ENCODE results near the gene LIPA. TPM values are rescaled to one million over a fixed set of nuclear protein-coding genes. Genes with fewer than 3 reads are reported as not detected.

Gene LIPA
- total RNA-seq, 2 experiments from 2014 or later: 20.4 to 20.7 TPM

GRCh38 chr10:89219513-89220218 lies 31.9 kb downstream of the LIPA start:
- Mint-ChIP-seq H3K27ac (no peak overlapping the region), H3K4me1 (ENCODE audit: low read depth) (peaks cover 7% of the 10 kb centered on the region), H3K4me3 (no peak overlapping the region), H3K9me3 (no peaks in the 10 kb centered on the region), H3K27me3 (no peaks in the 10 kb centered on the region), H3K36me3 (ENCODE audit: low read depth) (no peaks in the 10 kb centered on the region)
- ATAC-seq: no peak
- intact Hi-C loops (cut with micrococcal nuclease): loop anchor here (5.0 kb wide), 1 partner anchor 382 kb away; no protein-coding TSS in a partner anchor
- CTCF ChIA-PET: interaction anchor here (2.5 to 3.5 kb wide), 7 partner anchors 10 to 284 kb away, joined by 15 to 82 read pairs (median 27); partner anchors contain the start of genes CH25H and LIPA
- TF ChIP-seq CTCF (IDR thresholded peaks at IDR 0.05): no peak
- POLR2A ChIA-PET: no interaction called here
- no peak for DNase-seq

- ChIA-PET POLR2A (interaction anchor here (1.0 kb wide), 1 partner anchor 115 kb away, joined by 4 read pairs; no protein-coding TSS in a partner anchor), CTCF (interaction anchor here (0.6 to 3.5 kb wide), 80 partner anchors 9 to 524 kb away, joined by 3 to 82 read pairs (median 4); partner anchors contain the start of genes CH25H, FAS, IFIT1 and LIPA)
- Mint-ChIP-seq H3K4me3 (no peak overlapping the region), H3K4me1 (ENCODE audit: low read depth) (peaks cover 12% of the 10 kb centered on the region), H3K36me3 (ENCODE audit: low read depth) (no peaks in the 10 kb centered on the region), H3K9me3 (no peaks in the 10 kb centered on the region), H3K27ac (no peak overlapping the region), H3K27me3 (peaks cover 1% of the 10 kb centered on the region)
- ATAC-seq: peak; percentile 39
- intact Hi-C loops (cut with micrococcal nuclease): loop anchor here (5.0 kb wide), 1 partner anchor 380 kb away; no protein-coding TSS in a partner anchor
- peak; percentile 83 for DNase-seq
- peak; percentile 57 for TF ChIP-seq CTCF (IDR thresholded peaks at IDR 0.05)
Observed at GRCh38 chr10:89217057-89217990, 34.3 kb downstream of the LIPA start.

GRCh38 chr10:89216056-89216455 lies 35.5 kb downstream of the LIPA start:
- no peak for TF ChIP-seq CTCF (IDR thresholded peaks at IDR 0.05)
- intact Hi-C loops (cut with micrococcal nuclease): loop anchor here (5.0 kb wide), 1 partner anchor 379 kb away; no protein-coding TSS in a partner anchor
- Mint-ChIP-seq H3K27me3 (peaks cover 2% of the 10 kb centered on the region), H3K27ac (no peak overlapping the region), H3K9me3 (no peaks in the 10 kb centered on the region), H3K4me1 (ENCODE audit: low read depth) (peaks cover 15% of the 10 kb centered on the region), H3K36me3 (ENCODE audit: low read depth) (no peaks in the 10 kb centered on the region), H3K4me3 (no peak overlapping the region)
- no peak for ATAC-seq
- ChIA-PET POLR2A (interaction anchor here (1.0 kb wide), 1 partner anchor 260 kb away, joined by 3 read pairs; no protein-coding TSS in a partner anchor), CTCF (interaction anchor here (0.6 to 4.2 kb wide), 19 partner anchors 9 to 283 kb away, joined by 3 to 96 read pairs (median 4); partner anchors contain the start of genes CH25H and IFIT1)
- no peak for DNase-seq

- Mint-ChIP-seq H3K27me3 (peaks cover 7% of the 10 kb centered on the region), H3K27ac (no peak overlapping the region), H3K36me3 (ENCODE audit: low read depth) (no peaks in the 10 kb centered on the region), H3K4me1 (ENCODE audit: low read depth) (peaks cover 15% of the 10 kb centered on the region), H3K9me3 (no peaks in the 10 kb centered on the region), H3K4me3 (no peak overlapping the region)
- no peak for TF ChIP-seq CTCF (IDR thresholded peaks at IDR 0.05)
- ATAC-seq: no peak
- ChIA-PET POLR2A (interaction anchor here (1.0 kb wide), 1 partner anchor 260 kb away, joined by 3 read pairs; no protein-coding TSS in a partner anchor), CTCF (interaction anchor here (0.6 to 4.2 kb wide), 21 partner anchors 8 to 282 kb away, joined by 3 to 96 read pairs (median 4); partner anchors contain the start of genes CH25H and IFIT1)
- no peak for DNase-seq
- intact Hi-C loops (cut with micrococcal nuclease): loop anchor here (5.0 kb wide), 1 partner anchor 378 kb away; no protein-coding TSS in a partner anchor
Observed at GRCh38 chr10:89215511-89215910, 36.1 kb downstream of the LIPA start.

All from activated CD8-positive, alpha-beta T cell treated with anti-CD3 and anti-CD28 coated beads for 36 hours (primary cell).